Inferior parietal cortex (tissue), 1 donor: ENCODE results near the gene CSNK1D.
"Not testable (repeated sequence)": the region's sequence is repeated elsewhere in the genome, so short reads cannot be mapped to it uniquely, and the experiment has no call there.

Source experiments
- DNase-seq: peaks from one replicate; pipeline ENCODE4 v3.0.0-alpha.2; 2016; ENCODE audit errors: extremely low spot score

CSNK1D gene

GRCh38 chr17:82274134-82275020, 877 bp upstream of the CSNK1D start:
- DNase-seq, result no peak

GRCh38 chr17:82272495-82273326, 789 bp downstream of the CSNK1D start:
- no peak for DNase-seq

- DNase-seq, result no peak
Measured at GRCh38 chr17:82271401-82271800, 2.1 kb downstream of the CSNK1D start.

GRCh38 chr17:82270651-82271050, 2.8 kb downstream of the CSNK1D start:
- DNase-seq, result no peak

- DNase-seq, result no peak
Measured at GRCh38 chr17:82269882-82270500, 3.5 kb downstream of the CSNK1D start.

- DNase-seq, result no peak
Measured at GRCh38 chr17:82269138-82269881, 4.2 kb downstream of the CSNK1D start.

- peak; percentile 79 for DNase-seq
Measured at GRCh38 chr17:82267575-82268379, 5.7 kb downstream of the CSNK1D start.

GRCh38 chr17:82266142-82266541, 7.4 kb downstream of the CSNK1D start:
- no peak for DNase-seq

GRCh38 chr17:82263641-82264040, 9.9 kb downstream of the CSNK1D start:
- DNase-seq, result no peak

- DNase-seq, result no peak
Measured at GRCh38 chr17:82262344-82262743, 11.2 kb downstream of the CSNK1D start.

- DNase-seq, result not testable (repeated sequence)
Measured at GRCh38 chr17:82259972-82260961, 13.2 kb downstream of the CSNK1D start.

GRCh38 chr17:82258555-82258954, 14.9 kb downstream of the CSNK1D start:
- no peak for DNase-seq

- DNase-seq, result no peak
Measured at GRCh38 chr17:82257473-82257872, 16.0 kb downstream of the CSNK1D start.

GRCh38 chr17:82256242-82256885, 17.1 kb downstream of the CSNK1D start:
- no peak for DNase-seq

GRCh38 chr17:82255402-82255972, 18.0 kb downstream of the CSNK1D start:
- no peak for DNase-seq

GRCh38 chr17:82254746-82255145, 18.8 kb downstream of the CSNK1D start:
- not testable (repeated sequence) for DNase-seq

- DNase-seq, result not testable (repeated sequence)
Measured at GRCh38 chr17:82254096-82254495, 19.4 kb downstream of the CSNK1D start.

- no peak for DNase-seq
Measured at GRCh38 chr17:82253179-82253544, 20.3 kb downstream of the CSNK1D start.
